ENCODE data around the gene LLGL1. TPM values are rescaled to one million over a fixed set of nuclear protein-coding genes. Genes with fewer than 3 reads are reported as not detected.

LLGL1 gene
- total and polyA plus RNA-seq, 4 donors, result 4.0 to 18.9 (median 13.4) TPM

- Histone ChIP-seq H3K4me1 (ENCODE audit: control insufficient read depth in 1 of 2, insufficient read depth in 2 of 2, low read length in 2 of 2) (no peaks in the 10 kb centered on the region), H3K4me3 (ENCODE audit: low read length in 2 of 2) (no peak overlapping the region), H3K27me3 (ENCODE audit: control insufficient read depth in 1 of 2, insufficient read depth in 2 of 2, low read length in 1 of 2) (no peaks in the 10 kb centered on the region), H3K36me3 (ENCODE audit: control insufficient read depth in 1 of 2, insufficient read depth in 2 of 2, low read length in 1 of 2) (peaks cover 0 to 4% of the 10 kb centered on the region in 2 donors), H3K27ac (ENCODE audit: low read depth in 1 of 2, low read length in 2 of 2) (no peak overlapping the region), H3K9me3 (ENCODE audit: control insufficient read depth, low read length) (no peaks in the 10 kb centered on the region)
- ATAC-seq (ENCODE audit: low FRiP score) (no peak), DNase-seq (no peak)
- WGBS, 2 donors, result 94 to 97% methylated on average over 6 to 7 of the region's 7 CpGs
- intact Hi-C loops (cut with DNase I), result no loop called here
These were observed 4.3 kb downstream of the LLGL1 start for GRCh38 chr17:18229771-18230170.

- Histone ChIP-seq H3K4me3 (ENCODE audit: low read length in 2 of 2) (no peak overlapping the region), H3K9me3 (ENCODE audit: control insufficient read depth, low read length) (no peaks in the 10 kb centered on the region), H3K27me3 (ENCODE audit: control insufficient read depth in 1 of 2, insufficient read depth in 2 of 2, low read length in 1 of 2) (no peaks in the 10 kb centered on the region), H3K27ac (ENCODE audit: low read depth in 1 of 2, low read length in 2 of 2) (no peak overlapping the region), H3K36me3 (ENCODE audit: control insufficient read depth in 1 of 2, insufficient read depth in 2 of 2, low read length in 1 of 2) (peaks cover 0 to 4% of the 10 kb centered on the region in 2 donors), H3K4me1 (ENCODE audit: control insufficient read depth in 1 of 2, insufficient read depth in 2 of 2, low read length in 2 of 2) (no peaks in the 10 kb centered on the region)
- DNase-seq, result no peak
- ATAC-seq (ENCODE audit: low FRiP score), result no peak
- WGBS, 2 donors, result 78 to 83% methylated on average over 14 of the region's 14 CpGs
- intact Hi-C loops (cut with DNase I), result no loop called here
These were observed 5.1 kb downstream of the LLGL1 start for GRCh38 chr17:18230288-18231141.

GRCh38 chr17:18231164-18231563 lies 5.7 kb downstream of the LLGL1 start:
- ATAC-seq (ENCODE audit: low FRiP score) (no peak), DNase-seq (no peak)
- Histone ChIP-seq H3K27ac (ENCODE audit: low read depth in 1 of 2, low read length in 2 of 2) (no peak overlapping the region), H3K27me3 (ENCODE audit: control insufficient read depth in 1 of 2, insufficient read depth in 2 of 2, low read length in 1 of 2) (no peaks in the 10 kb centered on the region), H3K9me3 (ENCODE audit: control insufficient read depth, low read length) (no peaks in the 10 kb centered on the region), H3K4me1 (ENCODE audit: control insufficient read depth in 1 of 2, insufficient read depth in 2 of 2, low read length in 2 of 2) (no peaks in the 10 kb centered on the region), H3K36me3 (ENCODE audit: control insufficient read depth in 1 of 2, insufficient read depth in 2 of 2, low read length in 1 of 2) (peaks cover 0 to 4% of the 10 kb centered on the region in 2 donors), H3K4me3 (ENCODE audit: low read length in 2 of 2) (no peak overlapping the region)
- intact Hi-C loops (cut with DNase I), result no loop called here
- WGBS, 2 donors, result 63 to 67% methylated on average over 9 of the region's 9 CpGs

- no peaks in the 10 kb centered on the region for H3K4me1 ChIP-seq (ENCODE audit: control insufficient read depth in 1 of 2, insufficient read depth in 2 of 2, low read length in 2 of 2)
- peaks cover 0 to 7% of the 10 kb centered on the region in 2 donors for H3K36me3 ChIP-seq (ENCODE audit: control insufficient read depth in 1 of 2, insufficient read depth in 2 of 2, low read length in 1 of 2)
- WGBS, 2 donors, result 93 to 95% methylated on average over 22 of the region's 22 CpGs
- DNase-seq, result no peak
- H3K4me3 ChIP-seq (ENCODE audit: low read length in 2 of 2), result no peak overlapping the region
- intact Hi-C loops (cut with DNase I), result no loop called here
- no peaks in the 10 kb centered on the region for H3K9me3 ChIP-seq (ENCODE audit: control insufficient read depth, low read length)
- no peaks in the 10 kb centered on the region for H3K27me3 ChIP-seq (ENCODE audit: control insufficient read depth in 1 of 2, insufficient read depth in 2 of 2, low read length in 1 of 2)
- no peak for ATAC-seq (ENCODE audit: low FRiP score)
- no peak overlapping the region for H3K27ac ChIP-seq (ENCODE audit: low read depth in 1 of 2, low read length in 2 of 2)
These were observed 8.5 kb downstream of the LLGL1 start for GRCh38 chr17:18233803-18234518.

- H3K4me1 ChIP-seq (ENCODE audit: control insufficient read depth in 1 of 2, insufficient read depth in 2 of 2, low read length in 2 of 2), result no peaks in the 10 kb centered on the region
- peaks cover 0 to 7% of the 10 kb centered on the region in 2 donors for H3K36me3 ChIP-seq (ENCODE audit: control insufficient read depth in 1 of 2, insufficient read depth in 2 of 2, low read length in 1 of 2)
- ATAC-seq (ENCODE audit: low FRiP score) (no peak), DNase-seq (peak in 1 of 2 donors; percentile 30)
- no peak overlapping the region for H3K27ac ChIP-seq (ENCODE audit: low read depth in 1 of 2, low read length in 2 of 2)
- H3K27me3 ChIP-seq (ENCODE audit: control insufficient read depth in 1 of 2, insufficient read depth in 2 of 2, low read length in 1 of 2), result no peaks in the 10 kb centered on the region
- intact Hi-C loops (cut with DNase I), result no loop called here
- no peaks in the 10 kb centered on the region for H3K9me3 ChIP-seq (ENCODE audit: control insufficient read depth, low read length)
- no peak overlapping the region for H3K4me3 ChIP-seq (ENCODE audit: low read length in 2 of 2)
- 92 to 95% methylated on average over 22 of the region's 22 CpGs for WGBS, 2 donors
These were observed 9.5 kb downstream of the LLGL1 start for GRCh38 chr17:18234853-18235380.

GRCh38 chr17:18235743-18236256 lies 10.4 kb downstream of the LLGL1 start:
- H3K9me3 ChIP-seq (ENCODE audit: control insufficient read depth, low read length), result no peaks in the 10 kb centered on the region
- peak overlapping the region in 1 of 2 donors; percentile 26 for H3K27ac ChIP-seq (ENCODE audit: low read depth in 1 of 2, low read length in 2 of 2)
- H3K4me1 ChIP-seq (ENCODE audit: control insufficient read depth in 1 of 2, insufficient read depth in 2 of 2, low read length in 2 of 2), result no peaks in the 10 kb centered on the region
- intact Hi-C loops (cut with DNase I), result no loop called here
- ATAC-seq (ENCODE audit: low FRiP score) (peak; percentile 46), DNase-seq (peak in 1 of 2 donors; percentile 73)
- no peak overlapping the region for H3K4me3 ChIP-seq (ENCODE audit: low read length in 2 of 2)
- 49 to 51% methylated on average over 14 of the region's 14 CpGs for WGBS, 2 donors
- H3K27me3 ChIP-seq (ENCODE audit: control insufficient read depth in 1 of 2, insufficient read depth in 2 of 2, low read length in 1 of 2), result no peaks in the 10 kb centered on the region
- H3K36me3 ChIP-seq (ENCODE audit: control insufficient read depth in 1 of 2, insufficient read depth in 2 of 2, low read length in 1 of 2), result peaks cover 0 to 7% of the 10 kb centered on the region in 2 donors

- peaks cover 0 to 8% of the 10 kb centered on the region in 2 donors for H3K36me3 ChIP-seq (ENCODE audit: control insufficient read depth in 1 of 2, insufficient read depth in 2 of 2, low read length in 1 of 2)
- no peak for ATAC-seq (ENCODE audit: low FRiP score)
- intact Hi-C loops (cut with DNase I), result no loop called here
- H3K27ac ChIP-seq (ENCODE audit: low read depth in 1 of 2, low read length in 2 of 2), result no peak overlapping the region
- 90 to 93% methylated on average over 18 of the region's 18 CpGs for WGBS, 2 donors
- H3K4me1 ChIP-seq (ENCODE audit: control insufficient read depth in 1 of 2, insufficient read depth in 2 of 2, low read length in 2 of 2), result no peaks in the 10 kb centered on the region
- no peak for DNase-seq
- H3K27me3 ChIP-seq (ENCODE audit: control insufficient read depth in 1 of 2, insufficient read depth in 2 of 2, low read length in 1 of 2), result no peaks in the 10 kb centered on the region
- no peaks in the 10 kb centered on the region for H3K9me3 ChIP-seq (ENCODE audit: control insufficient read depth, low read length)
- H3K4me3 ChIP-seq (ENCODE audit: low read length in 2 of 2), result no peak overlapping the region
These were observed 11.1 kb downstream of the LLGL1 start for GRCh38 chr17:18236494-18236893.

GRCh38 chr17:18237461-18237860 lies 12.0 kb downstream of the LLGL1 start:
- 88 to 91% methylated on average over 20 of the region's 20 CpGs for WGBS, 2 donors
- H3K36me3 ChIP-seq (ENCODE audit: control insufficient read depth in 1 of 2, insufficient read depth in 2 of 2, low read length in 1 of 2), result peaks cover 0 to 10% of the 10 kb centered on the region in 2 donors

More at GRCh38 chr17:18237461-18237860, 12.0 kb downstream of the LLGL1 start:
- intact Hi-C loops (cut with DNase I), result no loop called here
- DNase-seq (no peak), ATAC-seq (ENCODE audit: low FRiP score) (no peak)
- Histone ChIP-seq H3K27ac (ENCODE audit: low read depth in 1 of 2, low read length in 2 of 2) (no peak overlapping the region), H3K9me3 (ENCODE audit: control insufficient read depth, low read length) (no peaks in the 10 kb centered on the region), H3K4me3 (ENCODE audit: low read length in 2 of 2) (no peak overlapping the region), H3K4me1 (ENCODE audit: control insufficient read depth in 1 of 2, insufficient read depth in 2 of 2, low read length in 2 of 2) (no peaks in the 10 kb centered on the region), H3K27me3 (ENCODE audit: control insufficient read depth in 1 of 2, insufficient read depth in 2 of 2, low read length in 1 of 2) (no peaks in the 10 kb centered on the region)

Data from aorta (tissue), 5 donors.